ENCODE measurements around the gene MS4A4A.
A peak's percentile ranks its signal among the peaks of the same experiment; 100 is the strongest.
"Not testable (repeated sequence)": the region's sequence is repeated elsewhere in the genome, so short reads cannot be mapped to it uniquely, and the experiment has no call there.

Gene MS4A4A

DNA sequence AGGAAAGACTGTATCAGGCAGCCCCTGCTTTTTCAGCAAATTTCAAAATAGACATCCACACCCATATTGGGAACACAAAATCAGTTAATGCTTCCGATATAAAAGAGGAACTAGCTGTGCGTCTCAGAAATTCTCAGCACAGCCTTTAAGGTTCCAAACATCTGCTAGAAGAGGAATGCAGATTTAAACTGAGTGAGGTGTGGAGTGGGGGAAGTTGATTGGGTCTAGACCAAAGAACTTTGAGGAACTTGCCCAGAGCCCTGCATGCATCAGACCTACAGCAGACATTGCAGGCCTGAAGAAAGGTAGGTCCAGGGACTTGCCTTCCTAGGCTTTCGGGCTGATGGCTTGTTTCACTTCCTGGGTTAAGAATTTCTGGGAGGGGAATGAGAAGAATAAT lies at the start of gene MS4A4A:
Gene MS4A4A, plus strand, starts transcription at position 255 of the 400 bp plus-strand sequence. Its CDS starts 10 bp downstream, at position 265.
- DNase-seq = no peak

DNA sequence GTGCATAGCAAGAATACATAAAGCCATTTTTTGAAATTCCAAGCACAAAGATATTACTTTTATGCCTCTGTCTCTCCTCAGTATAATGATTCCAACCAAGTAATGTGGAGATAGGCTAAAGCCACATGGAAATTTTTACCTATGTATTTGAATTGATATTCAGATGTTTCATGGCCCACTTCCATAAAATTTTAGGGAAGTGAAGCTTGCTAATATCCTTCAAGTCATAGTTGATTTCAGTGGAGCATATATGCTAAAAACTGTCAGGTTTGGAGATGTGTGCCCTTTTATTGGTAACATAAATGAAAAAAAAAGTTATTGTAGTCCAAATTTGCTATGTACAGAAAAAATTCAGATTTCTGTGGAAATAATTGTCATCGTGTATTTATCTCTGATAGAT lies 49.8 kb upstream of the MS4A4A start:
- DNase-seq = no peak

DNA sequence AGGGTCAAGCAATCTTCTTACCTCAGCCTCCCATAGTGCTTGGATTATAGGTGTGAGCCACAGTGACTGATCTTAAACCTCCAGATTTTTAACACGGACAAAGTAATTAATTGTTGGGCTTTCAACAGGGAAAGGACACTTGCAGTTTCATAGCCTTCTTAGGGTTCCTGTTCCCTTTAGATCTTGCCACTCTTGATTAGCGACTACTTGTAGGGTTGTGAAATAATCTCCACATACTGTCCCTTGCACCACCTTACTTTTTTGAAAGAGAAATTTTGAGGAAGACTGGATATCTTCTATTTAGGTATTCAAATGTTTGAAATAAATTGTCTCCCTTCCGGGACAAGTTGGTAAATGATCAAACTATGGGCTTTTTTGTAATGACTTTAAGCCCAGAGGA lies 45.1 kb upstream of the MS4A4A start:
- DNase-seq = no peak

DNA sequence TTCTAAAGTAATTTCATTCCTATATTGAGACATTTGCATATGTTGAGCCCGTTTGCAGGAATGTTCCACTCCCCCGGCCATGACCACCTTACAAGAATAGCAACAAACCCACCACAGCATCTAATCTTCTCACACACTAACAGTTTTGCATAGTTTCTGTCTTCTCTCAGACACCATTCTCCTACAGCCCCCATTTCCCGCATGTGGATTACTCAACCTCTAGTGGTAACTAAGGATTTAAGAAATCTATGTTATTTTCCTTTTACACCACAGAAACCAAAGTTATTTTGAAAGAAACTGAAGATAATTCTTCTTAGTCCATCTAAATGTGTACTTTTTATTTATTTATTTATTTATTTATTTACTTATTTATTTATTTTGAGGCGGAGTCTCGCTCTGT lies 39.8 kb upstream of the MS4A4A start:
- DNase-seq = no peak

DNA sequence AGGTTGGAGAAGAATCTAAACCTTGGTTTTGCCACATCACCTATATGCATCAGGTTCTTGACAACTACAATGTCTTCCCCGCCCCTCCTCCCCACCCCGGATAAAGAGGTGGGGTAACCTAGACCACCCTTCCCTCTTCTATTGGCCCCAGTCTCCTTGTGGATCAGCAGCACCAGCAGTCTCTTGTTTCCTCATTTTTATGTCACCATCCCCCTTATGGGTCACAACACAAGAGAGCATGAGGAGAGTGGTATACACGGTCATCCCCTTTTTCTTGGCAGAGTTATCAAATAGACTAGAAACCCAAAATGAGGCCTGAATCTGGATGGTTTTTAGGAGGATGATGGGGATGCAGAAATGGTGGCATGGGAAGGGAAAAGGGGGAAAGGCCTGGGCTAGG lies 38.7 kb upstream of the MS4A4A start:
- no peak for DNase-seq

DNA sequence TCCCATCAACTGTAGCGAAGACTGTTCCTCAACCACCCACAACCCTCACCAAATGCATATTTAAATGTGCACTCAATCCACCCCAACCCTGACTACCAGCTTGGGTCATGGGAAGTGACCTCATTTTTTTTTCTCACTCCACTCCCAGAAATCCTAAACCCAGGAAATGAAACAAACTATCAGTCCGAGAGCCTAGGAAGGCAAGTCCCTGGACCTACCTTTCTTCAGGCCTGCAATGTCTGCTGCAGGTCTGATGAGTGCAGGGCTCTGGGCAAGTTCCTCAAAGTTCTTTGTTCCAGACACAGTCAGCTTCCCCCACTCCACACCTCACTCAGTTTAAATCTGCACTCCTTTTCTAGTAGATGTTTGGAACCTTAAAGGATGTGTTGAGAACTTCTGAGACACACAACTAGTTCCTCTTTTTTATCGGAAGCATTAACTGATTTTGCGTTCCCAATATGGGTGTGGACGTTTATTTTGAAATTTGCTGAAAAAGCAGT lies 37.7 kb upstream of the MS4A4A start, which contains the start of gene MS4A4E:
Gene MS4A4E, minus strand, starts transcription at position 398 of the 500 bp plus-strand sequence. CDS start 13,082 bp downstream, outside the sequence.
- no peak for DNase-seq

DNA sequence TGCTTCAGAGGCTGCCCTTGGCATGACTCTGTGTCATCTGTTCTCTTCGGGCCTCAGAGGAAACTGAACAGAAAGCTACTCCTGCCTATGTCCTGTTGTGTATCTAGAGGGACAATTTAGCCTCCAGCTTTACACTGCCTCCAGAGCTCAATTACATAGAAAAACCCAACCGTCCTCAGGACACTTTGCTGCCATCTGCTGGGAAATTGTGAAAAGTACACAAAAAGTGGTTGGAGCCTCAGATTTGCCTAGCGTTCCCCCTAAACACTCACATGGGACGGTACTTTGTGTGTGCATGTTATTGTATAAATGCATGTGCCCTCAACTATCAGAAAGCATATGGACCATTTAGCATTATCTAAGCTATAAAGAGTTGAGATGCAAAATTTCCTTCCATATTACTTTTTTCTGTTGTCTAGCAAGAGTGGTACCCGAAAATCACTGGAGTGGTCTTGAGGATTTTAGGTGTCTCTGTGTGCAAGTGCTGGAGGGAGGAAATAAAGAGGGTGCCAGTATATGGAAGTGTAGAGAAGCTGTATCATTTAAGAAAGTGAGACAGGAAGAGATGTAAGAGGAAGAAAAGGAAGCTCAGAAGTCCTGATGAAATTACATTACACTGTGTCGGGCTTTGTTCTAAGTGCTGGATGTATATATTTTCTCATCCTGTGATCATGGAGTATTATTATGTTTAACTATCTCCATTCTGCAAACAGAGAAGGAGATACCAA lies 28.8 kb upstream of the MS4A4A start:
- DNase-seq = peak; percentile 17

DNA sequence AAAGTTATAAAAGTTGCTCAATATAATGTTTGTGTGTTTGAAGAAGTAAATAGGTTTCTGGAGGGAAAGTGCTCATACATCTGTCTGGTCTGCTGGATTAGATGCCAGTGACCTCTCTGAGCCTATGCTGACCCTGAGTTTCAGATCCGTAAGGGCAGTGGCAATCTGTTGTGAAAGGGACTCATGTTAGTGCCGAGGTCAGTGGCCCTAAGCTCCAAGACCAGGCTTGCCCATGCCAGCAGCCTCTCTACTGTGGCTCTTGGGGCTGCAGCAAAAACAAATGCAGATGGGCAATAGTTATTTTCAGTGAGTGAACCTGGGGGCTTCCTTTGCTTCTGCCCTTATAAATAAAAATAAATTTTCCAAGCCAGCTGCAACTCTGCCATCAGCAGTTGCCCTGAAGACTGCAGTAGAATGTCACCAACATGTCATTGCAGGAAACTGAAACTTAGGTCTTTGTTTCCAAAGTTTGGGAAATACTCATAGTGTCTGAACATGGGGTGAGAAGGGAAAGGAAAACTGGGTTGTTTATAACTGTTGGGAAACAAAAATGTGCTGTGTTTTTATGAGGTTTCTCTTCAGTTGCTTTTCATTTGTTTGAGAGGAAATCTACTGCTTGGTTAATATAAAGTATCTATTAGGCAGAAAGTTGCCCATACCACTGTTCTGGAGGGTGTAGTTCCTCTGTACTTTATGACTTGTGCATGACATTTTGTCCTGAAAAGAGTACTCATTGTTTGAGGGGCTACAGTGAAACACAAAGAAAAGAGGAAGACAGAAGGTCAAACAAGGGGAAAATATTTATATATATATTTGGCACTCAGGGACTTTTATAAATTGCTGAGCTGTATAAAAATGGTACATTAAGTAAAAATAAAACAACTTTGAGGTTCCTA lies 28.0 kb upstream of the MS4A4A start:
- no peak for DNase-seq

DNA sequence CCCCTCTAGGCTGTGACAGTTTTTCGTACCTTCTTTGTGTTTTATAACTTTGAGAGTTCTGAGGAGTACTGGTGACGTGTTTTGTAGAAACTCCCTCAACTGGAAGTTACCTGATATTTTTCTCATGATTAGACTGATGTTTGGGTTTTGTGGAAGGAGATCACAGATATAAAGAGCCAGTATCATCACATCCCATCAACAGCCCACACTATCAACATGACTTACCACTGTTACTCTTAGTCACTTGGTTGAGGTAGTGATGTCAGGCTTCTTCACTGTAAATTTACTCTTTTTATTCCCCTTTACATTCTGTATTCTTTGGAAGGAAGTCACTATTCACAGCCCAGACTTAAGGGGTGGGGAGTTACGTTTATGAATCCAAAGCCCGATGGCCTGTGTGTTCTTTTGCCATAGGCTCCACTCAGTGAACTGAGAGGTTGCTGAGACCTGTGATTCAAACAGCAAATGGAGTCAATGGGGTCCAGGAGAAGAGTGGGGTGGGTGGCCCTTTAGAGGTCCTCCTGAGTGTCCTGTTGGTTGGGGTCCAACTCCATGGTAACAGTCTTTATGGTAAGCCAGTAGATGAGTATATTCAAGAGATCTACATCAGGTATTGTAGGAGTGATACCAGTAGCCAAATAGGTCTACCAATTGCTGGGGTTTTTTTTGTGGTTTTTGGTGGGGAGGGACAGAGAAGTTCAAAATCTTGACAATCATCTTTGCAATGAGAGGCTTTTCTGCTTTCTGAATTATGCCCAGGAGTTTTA lies 22.3 kb upstream of the MS4A4A start:
- no peak for DNase-seq

DNA sequence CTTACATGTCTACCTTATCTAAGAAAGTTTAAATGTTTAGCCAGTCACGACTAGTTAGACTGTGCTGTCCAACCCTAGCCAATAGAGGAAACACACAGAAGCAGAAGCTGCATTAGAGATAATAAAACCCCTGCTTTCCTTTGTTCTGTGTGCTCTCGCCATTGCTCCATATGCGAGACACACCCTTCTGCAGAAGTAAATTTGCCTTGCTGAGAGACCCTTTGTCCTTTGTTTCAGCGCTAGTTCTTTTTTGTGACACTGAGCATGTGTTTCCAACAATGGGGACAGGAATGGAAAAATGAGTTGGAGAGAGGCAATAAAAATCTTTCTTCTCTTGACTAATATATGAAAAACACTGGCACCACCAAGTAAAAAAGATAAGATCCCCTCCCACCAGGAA lies 19.5 kb upstream of the MS4A4A start:
- DNase-seq = no peak

DNA sequence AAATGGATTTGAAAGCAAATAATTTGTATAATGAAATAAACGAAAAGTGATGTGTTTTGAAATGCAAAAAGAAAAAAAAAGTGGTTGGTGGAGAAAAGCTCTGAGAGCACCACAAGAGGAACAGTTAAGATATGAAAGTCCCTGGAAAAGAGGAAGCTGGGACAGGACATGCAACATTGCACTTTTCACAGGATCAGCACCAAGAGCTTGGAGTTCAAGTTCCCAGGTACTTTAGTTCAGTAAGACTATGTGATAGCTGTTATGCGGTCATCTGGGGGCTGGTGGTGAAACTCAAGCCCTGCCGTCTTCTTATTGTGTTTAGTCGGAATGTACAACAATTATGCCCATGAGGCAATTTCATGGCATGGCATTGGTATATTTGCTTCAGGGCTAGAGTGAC lies 17.1 kb upstream of the MS4A4A start:
- no peak for DNase-seq

DNA sequence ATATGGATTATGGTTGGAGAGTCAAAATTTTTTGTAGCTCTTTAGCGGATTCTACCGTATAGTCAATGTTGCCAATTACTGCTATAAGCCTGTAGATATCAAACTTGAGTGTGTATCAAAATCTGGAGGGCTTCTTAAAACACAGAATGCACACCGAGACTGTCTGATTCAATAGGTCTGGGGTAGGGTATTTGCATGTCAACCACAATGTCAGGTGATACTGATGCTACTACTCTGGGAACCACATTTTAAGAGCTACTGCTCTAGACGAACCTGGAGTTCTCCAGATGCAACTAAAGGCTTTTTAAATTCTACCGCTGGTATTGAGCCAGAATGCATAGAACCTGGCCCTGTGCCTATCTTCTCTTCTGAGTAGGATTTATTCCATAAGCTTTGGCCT lies 15.8 kb upstream of the MS4A4A start:
- DNase-seq = no peak

DNA sequence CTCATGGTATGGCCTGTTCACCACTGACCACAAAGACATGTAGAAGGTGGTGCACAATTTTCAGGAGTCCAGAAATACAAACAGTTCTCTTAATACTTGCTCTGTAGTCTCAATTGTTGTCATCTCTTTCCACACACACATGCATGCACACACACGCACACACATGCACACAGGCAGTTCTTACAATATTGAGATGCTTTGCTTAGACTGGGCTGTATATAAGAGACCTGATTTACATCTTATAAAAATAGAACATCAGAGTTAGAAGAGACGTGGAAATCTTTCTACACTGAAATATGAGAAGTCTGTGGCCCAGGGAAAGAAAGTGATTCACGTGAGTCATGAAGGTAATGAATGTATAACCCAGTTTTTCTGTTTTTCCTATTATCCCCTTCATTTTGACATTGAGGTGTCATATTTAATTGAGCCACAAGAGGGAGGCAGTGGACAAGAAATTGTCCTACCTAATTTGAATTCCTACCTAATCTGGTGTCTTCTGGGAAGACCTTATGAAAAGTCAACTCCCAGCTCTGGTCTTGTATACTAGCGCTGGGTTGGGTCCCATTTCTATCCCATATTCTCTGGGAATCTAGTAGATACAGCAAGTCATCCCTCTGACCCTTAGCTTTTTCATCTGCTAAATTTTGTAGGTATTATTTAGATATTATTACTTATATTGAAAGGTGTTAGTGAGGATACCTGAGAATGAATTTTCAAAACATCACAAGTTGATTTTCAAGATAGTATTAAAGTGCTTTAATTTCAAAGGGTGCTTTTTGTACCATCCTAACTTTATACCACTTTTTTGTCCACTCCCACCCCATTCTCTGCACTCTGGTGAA lies 14.9 kb upstream of the MS4A4A start:
- peak; percentile 55 for DNase-seq

DNA sequence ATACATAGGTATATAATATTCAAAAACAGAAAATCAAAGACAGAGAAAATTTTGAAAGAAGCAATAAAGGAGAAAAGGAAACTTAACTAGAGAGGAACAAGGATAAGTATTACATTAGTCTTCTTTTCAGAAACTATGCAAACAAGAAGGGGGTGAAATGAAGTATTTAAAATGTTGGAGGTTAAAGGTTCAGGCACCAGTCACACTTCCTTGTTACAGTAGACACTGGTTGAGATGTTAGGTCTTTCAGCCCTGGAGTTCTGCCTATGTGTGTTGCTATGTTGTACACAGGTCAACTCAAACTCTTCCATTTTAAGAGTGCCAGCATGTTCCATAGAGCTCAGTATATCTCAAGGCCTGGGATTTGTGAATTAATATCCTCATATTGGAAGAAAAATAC lies 6.0 kb upstream of the MS4A4A start:
- DNase-seq = no peak

DNA sequence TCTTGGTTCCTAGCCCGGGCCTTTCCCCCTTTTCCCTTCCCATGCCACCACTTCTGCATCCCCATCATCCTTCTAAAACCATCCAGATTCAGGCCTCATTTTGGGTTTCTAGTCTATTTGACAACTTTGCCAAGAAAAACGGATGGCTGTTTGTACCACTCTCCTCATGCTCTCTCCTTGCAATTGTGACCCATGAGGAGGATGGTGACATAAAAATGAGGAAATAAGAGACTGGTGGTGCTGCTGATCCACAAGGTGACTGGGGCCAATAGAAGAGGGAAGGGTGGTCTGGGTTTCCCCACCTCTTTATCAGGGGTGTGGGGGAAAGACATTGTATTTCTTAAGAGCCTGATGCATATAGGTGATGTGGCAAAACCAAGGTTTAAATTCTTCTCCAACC lies 1.0 kb downstream of the MS4A4A start:
- no peak for DNase-seq

DNA sequence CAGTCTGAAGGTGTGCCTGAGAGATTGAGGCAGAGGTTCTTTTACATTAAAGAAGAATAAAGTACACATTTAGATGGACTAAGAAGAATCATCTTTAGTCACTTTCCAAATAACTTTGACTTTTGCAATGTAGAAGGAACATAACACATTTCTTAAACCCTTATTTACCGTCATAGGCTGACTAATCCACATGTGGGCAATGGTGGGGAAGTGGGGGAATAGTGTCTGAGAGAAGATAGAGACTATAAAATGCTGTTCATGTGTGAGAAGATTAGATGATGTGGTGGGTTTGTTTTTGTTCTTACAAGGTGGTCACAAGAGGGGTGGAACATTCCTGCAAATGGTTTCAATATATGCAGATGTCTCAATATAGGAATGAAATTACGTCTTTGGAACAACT lies 1.8 kb downstream of the MS4A4A start:
- no peak for DNase-seq

DNA sequence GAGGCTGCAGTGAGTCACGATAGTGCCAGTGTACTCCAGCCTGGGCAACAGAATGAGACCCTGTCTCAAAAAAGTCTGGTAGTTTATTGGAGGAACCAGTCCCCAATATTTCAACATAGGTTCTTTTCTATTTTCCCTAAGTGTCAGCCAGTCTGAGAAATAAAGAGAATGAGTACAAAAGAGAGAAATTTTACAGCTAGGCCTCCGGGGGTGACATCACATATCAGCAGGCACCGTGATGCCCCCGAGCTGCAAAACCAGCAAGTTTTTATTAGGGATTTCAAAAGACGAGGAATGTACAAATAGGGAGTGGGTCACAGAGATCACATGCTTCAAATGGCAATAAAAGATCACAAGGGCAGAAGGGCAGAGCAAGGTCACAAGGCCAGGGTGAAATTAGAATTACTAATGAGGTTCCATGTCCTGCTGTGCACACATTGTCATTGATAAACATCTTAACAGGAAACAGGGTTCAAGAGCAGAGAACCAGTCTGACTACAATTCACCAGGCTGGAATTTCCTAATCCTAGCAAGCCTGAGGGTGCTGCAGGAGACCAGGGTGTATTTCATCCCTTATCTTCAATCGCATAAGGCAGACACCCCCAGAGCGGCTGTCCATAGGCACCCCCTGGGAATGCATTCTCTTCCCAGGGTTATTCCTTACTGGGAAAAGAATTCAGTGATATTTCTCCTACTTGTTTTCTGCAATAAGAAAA lies 5.1 kb downstream of the MS4A4A start:
- not testable (repeated sequence) for DNase-seq

DNA sequence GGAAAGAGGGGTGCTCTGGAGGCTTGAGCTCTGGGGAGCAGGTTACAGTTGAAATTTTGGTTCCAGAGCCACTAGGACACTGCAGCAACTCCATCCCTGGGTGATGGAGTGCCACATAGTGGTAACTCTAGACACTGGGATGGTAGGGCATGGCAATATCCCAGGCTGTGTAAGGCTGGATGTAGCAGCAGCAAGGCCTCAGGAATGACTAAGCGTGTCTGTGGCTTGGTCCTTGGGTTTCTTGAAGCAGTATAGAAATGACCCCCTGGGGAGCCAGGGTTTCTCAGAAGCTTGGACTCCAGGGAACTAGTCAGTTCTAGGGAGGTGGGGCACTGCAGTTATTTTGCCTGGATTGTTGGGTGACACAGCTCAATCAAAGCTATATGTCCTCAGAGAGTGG lies 8.1 kb downstream of the MS4A4A start:
- DNase-seq = no peak

DNA sequence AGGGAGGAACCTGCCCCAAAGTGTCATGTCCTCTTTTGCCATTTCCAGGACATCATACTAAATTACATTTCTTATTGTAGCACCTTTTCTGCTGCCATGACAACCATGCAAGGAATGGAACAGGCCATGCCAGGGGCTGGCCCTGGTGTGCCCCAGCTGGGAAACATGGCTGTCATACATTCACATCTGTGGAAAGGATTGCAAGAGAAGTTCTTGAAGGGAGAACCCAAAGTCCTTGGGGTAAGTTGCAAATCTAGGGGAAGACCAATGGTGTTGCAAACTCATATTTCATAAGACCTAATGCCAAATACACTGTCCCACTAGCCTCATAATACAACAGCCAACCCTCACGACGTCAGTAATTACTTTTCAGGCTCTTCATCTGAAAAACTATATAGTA lies 11.7 kb downstream of the MS4A4A start:
- DNase-seq = no peak

DNA sequence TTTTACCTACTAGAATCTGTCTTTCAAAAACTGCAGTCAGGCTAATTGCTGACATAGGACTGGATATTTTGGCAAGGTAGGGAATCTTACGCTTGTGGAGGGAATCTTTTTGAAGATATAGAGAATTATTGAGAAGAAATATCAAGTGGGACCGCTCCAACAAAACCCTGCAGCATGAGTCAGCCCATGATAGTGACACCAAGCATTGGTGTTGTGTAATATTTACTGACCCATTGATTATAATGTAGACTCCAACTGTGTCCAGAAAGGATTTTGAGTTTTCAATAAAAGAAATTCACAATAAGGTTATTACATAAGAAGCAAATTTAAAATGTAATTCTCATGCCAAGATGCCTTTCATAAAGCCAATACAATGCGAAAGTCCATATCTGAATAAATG lies 20.7 kb downstream of the MS4A4A start:
- DNase-seq = no peak

DNA sequence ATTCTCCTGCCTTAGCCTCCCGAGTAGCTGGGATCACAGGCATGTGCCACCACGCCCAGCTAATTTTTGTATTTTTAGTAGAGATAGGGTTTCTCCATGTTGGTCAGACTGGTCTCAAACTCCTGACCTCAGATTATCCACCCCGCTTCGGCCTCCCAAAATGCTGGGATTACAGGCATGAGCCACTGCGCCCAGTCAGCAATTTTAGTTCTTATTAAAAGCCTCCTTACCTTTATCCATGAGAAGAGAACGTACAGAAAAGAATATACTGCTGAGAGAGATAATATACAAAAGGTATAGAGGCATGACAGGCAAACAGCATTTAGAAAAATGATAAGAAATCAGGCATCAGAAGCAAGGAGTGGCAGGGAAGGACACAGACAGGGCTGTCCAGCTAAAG lies 21.4 kb downstream of the MS4A4A start:
- not testable (repeated sequence) for DNase-seq

DNA sequence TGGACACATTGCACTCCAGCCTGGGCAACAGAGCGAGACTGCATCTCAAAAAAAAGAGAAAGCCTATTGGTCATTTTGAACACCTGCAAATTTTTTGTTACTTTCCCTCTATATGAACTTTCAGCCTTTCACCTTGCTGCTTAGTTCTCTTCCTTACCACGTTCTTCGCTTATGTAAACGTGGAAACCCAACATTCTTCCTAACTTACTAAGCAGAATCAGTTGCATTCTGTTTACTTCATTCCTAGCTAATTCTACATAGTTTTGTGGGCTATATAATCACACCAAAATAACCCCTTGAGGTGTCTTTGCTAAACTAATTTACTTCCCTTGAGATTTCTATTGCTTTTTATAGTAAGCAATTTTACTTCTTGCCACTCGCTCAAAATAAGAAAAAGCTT lies 23.2 kb downstream of the MS4A4A start:
- no peak for DNase-seq
